ENCODE results near the gene LMX1A. TPM values are rescaled to one million over a fixed set of nuclear protein-coding genes. Genes with fewer than 3 reads are reported as not detected.

The LMX1A gene
- polyA plus RNA-seq, 1 experiment, result not detected

DNA sequence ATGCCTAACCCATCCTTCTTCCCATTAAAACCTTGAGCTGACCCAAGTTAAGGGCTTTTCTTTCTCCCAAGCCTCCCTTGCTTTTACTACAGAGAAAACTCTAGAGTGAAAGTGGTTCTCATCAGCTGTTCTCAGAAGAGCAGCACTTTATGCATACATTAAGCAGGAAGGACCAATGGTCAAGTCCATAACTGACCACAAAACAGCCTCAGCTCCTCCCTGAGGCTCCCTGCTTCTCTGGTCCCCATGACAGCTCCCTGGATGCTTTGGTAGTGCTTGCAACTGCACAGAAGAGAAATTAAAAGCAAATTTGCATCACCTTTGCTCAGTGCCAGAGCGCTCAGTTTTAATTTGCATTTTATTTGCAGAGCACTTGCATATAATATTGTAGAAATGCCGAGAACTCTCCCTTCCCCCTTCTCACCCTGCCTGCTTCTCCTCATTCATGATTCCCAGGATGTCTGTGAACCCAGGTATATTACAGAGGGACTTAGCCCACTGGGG is 56.1 kb downstream of the LMX1A start:
- H3K36me3 ChIP-seq (ENCODE audit: control insufficient read depth, insufficient read depth, low read length), result no peaks in the 10 kb centered on the region
- no peak for DNase-seq (ENCODE audit: low read depth)
- POLR2A ChIA-PET, result no interaction called here
- H3K4me3 ChIP-seq (ENCODE audit: low read depth, low read length), result no peak overlapping the region
- CTCF ChIA-PET, result no interaction called here
- TF ChIP-seq, protein P1, sequence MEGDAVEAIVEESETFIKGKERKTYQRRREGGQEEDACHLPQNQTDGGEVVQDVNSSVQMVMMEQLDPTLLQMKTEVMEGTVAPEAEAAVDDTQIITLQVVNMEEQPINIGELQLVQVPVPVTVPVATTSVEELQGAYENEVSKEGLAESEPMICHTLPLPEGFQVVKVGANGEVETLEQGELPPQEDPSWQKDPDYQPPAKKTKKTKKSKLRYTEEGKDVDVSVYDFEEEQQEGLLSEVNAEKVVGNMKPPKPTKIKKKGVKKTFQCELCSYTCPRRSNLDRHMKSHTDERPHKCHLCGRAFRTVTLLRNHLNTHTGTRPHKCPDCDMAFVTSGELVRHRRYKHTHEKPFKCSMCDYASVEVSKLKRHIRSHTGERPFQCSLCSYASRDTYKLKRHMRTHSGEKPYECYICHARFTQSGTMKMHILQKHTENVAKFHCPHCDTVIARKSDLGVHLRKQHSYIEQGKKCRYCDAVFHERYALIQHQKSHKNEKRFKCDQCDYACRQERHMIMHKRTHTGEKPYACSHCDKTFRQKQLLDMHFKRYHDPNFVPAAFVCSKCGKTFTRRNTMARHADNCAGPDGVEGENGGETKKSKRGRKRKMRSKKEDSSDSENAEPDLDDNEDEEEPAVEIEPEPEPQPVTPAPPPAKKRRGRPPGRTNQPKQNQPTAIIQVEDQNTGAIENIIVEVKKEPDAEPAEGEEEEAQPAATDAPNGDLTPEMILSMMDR (IDR thresholded peaks at IDR 0.05; ENCODE audit: insufficient read depth, low read depth, low read length), result no peak
- H3K27me3 ChIP-seq (ENCODE audit: control insufficient read depth, insufficient read depth, low read length), result no peaks in the 10 kb centered on the region

GRCh38 chr1:165298203-165298820 is 58.2 kb downstream of the LMX1A start:
- no peaks in the 10 kb centered on the region for H3K36me3 ChIP-seq (ENCODE audit: control insufficient read depth, insufficient read depth, low read length)
- no peak for DNase-seq (ENCODE audit: low read depth)
- no peaks in the 10 kb centered on the region for H3K27me3 ChIP-seq (ENCODE audit: control insufficient read depth, insufficient read depth, low read length)
- TF ChIP-seq, protein P1 (IDR thresholded peaks at IDR 0.05; ENCODE audit: insufficient read depth, low read depth, low read length), result no peak
- ChIA-PET CTCF (no interaction called here), POLR2A (no interaction called here)
- no peak overlapping the region for H3K4me3 ChIP-seq (ENCODE audit: low read depth, low read length)

DNA sequence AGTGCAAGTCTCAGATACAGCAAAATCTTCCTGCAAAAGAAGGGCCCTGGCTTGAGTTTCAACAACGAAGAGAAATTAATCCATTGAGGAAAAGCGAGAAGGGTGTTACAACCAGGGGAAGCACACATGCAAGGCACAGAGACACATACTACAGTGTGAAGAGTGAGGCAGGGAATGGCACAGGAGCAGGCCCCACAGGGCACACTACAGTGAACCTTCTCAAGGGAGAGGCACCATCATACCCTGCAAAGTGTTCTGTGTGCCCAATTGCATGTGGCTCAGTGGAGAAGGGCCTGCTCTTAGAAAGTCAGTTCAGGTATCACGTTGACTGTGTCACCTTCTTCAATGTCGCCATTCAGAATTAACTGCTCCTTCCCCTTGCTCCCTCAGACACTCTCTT is 60.3 kb downstream of the LMX1A start:
- CTCF ChIA-PET, result no interaction called here
- Histone ChIP-seq H3K4me3 (ENCODE audit: low read depth, low read length) (no peak overlapping the region), H3K27me3 (ENCODE audit: control insufficient read depth, insufficient read depth, low read length) (no peaks in the 10 kb centered on the region), H3K36me3 (ENCODE audit: control insufficient read depth, insufficient read depth, low read length) (no peaks in the 10 kb centered on the region)
- POLR2A ChIA-PET, result no interaction called here
- TF ChIP-seq, protein P1 (IDR thresholded peaks at IDR 0.05; ENCODE audit: insufficient read depth, low read depth, low read length), result no peak
- DNase-seq (ENCODE audit: low read depth), result no peak

- Histone ChIP-seq H3K27me3 (ENCODE audit: control insufficient read depth, insufficient read depth, low read length) (no peaks in the 10 kb centered on the region), H3K4me3 (ENCODE audit: low read depth, low read length) (no peak overlapping the region), H3K36me3 (ENCODE audit: control insufficient read depth, insufficient read depth, low read length) (no peaks in the 10 kb centered on the region)
- POLR2A ChIA-PET, result no interaction called here
- TF ChIP-seq, protein P1 (IDR thresholded peaks at IDR 0.05; ENCODE audit: insufficient read depth, low read depth, low read length), result no peak
- DNase-seq (ENCODE audit: low read depth), result no peak
- CTCF ChIA-PET, result interaction anchor here (0.9 to 1.4 kb wide), 2 partner anchors 22 to 32 kb away, joined by 3 read pairs; no protein-coding TSS in a partner anchor
Observed at GRCh38 chr1:165290148-165290547, 66.4 kb downstream of the LMX1A start.

GRCh38 chr1:165289556-165289955 is 67.0 kb downstream of the LMX1A start:
- TF ChIP-seq, protein P1 (IDR thresholded peaks at IDR 0.05; ENCODE audit: insufficient read depth, low read depth, low read length), result no peak
- ChIA-PET POLR2A (no interaction called here), CTCF (interaction anchor here (1.4 kb wide), 1 partner anchor 32 kb away, joined by 3 read pairs; no protein-coding TSS in a partner anchor)
- H3K27me3 ChIP-seq (ENCODE audit: control insufficient read depth, insufficient read depth, low read length), result no peaks in the 10 kb centered on the region
- H3K36me3 ChIP-seq (ENCODE audit: control insufficient read depth, insufficient read depth, low read length), result no peaks in the 10 kb centered on the region
- no peak for DNase-seq (ENCODE audit: low read depth)
- no peak overlapping the region for H3K4me3 ChIP-seq (ENCODE audit: low read depth, low read length)
